Neural cell (in vitro differentiated cells): ENCODE results near the gene DNAH6.
"Not testable (repeated sequence)": the region's sequence is repeated elsewhere in the genome, so short reads cannot be mapped to it uniquely, and the experiment has no call there.

Experiments
- RAD21 ChIP-seq: fragments of 450-650 bp; conservative IDR thresholded peaks from 2 replicates; pipeline ENCODE4 v1.6.1; 2014; ENCODE audit warnings: antibody characterized with exemption, mild to moderate bottlenecking, moderate library complexity
- TF ChIP-seq, protein P1 (sequence below): fragments of 450-650 bp; IDR thresholded peaks from 2 replicates; pipeline ENCODE4 v1.5.1; 2014; ENCODE audit warnings: antibody characterized with exemption, mild to moderate bottlenecking, moderate library complexity; ENCODE audit not compliant: poor library complexity, severe bottlenecking

DNA sequence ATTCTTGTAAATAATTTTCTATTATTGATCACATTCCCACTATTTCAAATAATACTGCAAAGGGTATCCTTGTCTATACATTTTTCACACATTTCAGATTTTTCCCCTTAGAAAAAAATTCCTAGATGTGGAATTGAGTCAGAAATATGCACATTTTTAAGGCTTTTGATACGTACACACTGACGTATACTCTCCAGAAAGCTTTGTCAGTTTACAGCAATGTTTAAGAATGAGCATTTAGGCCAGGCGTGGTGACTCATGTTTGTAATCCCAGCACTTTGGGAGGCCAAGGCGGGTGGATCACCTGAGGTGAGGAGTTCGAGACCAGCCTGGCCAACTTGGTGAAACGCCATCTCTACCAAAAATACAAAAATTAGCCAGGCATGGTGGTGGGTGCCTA is 35.2 kb downstream of the DNAH6 start:
- not testable (repeated sequence) for TF ChIP-seq RAD21
- TF ChIP-seq, protein P1, sequence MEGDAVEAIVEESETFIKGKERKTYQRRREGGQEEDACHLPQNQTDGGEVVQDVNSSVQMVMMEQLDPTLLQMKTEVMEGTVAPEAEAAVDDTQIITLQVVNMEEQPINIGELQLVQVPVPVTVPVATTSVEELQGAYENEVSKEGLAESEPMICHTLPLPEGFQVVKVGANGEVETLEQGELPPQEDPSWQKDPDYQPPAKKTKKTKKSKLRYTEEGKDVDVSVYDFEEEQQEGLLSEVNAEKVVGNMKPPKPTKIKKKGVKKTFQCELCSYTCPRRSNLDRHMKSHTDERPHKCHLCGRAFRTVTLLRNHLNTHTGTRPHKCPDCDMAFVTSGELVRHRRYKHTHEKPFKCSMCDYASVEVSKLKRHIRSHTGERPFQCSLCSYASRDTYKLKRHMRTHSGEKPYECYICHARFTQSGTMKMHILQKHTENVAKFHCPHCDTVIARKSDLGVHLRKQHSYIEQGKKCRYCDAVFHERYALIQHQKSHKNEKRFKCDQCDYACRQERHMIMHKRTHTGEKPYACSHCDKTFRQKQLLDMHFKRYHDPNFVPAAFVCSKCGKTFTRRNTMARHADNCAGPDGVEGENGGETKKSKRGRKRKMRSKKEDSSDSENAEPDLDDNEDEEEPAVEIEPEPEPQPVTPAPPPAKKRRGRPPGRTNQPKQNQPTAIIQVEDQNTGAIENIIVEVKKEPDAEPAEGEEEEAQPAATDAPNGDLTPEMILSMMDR = not testable (repeated sequence)
